CD14-positive monocyte (primary cell): ENCODE measurements around the gene AGBL2. TPM values are rescaled to one million over a fixed set of nuclear protein-coding genes. Genes with fewer than 3 reads are reported as not detected.

Source experiments
- DNase-seq, 3 donors: peaks; one replicate each; pipeline ENCODE4 v3.0.0-alpha.2; 2011 to 2022
- H2AFZ ChIP-seq: 2 replicates; pipeline ENCODE4 v1.6.0; 2012; ENCODE audit warnings: mild to moderate bottlenecking, low read depth, low read length, inconsistent platforms; ENCODE audit not compliant: insufficient read depth, poor library complexity, severe bottlenecking
- H3K27ac ChIP-seq, 2 donors: 1 replicate in 1 of 2; 2 replicates in 1 of 2; pipeline ENCODE4 v1.5.1; 2012 to 2013; ENCODE audit warnings: low read length in 2 of 2, control low read depth in 1 of 2, inconsistent platforms in 1 of 2, low read depth in 1 of 2, mild to moderate bottlenecking in 1 of 2
- H3K27me3 ChIP-seq, 2 donors: one replicate each; pipeline versions ENCODE4 v1.6.0 to v1.6.1; 2011 to 2013; ENCODE audit warnings: low read length in 2 of 2; ENCODE audit not compliant: control insufficient read depth in 2 of 2, insufficient read depth in 2 of 2
- H3K36me3 ChIP-seq, 2 donors: replicated peaks in 1 of 2; 1 replicate in 1 of 2; 2 replicates in 1 of 2; pipeline versions ENCODE4 v1.5.1 to v1.6.1; 2012 to 2013; ENCODE audit warnings: low read length in 2 of 2, control low read depth in 1 of 2, inconsistent platforms in 1 of 2, mild to moderate bottlenecking in 1 of 2; ENCODE audit not compliant: insufficient read depth in 2 of 2, control insufficient read depth in 1 of 2
- H3K4me1 ChIP-seq, 2 donors: 1 replicate in 1 of 2; 2 replicates in 1 of 2; pipeline versions ENCODE4 v1.5.1 to v1.6.1; 2012 to 2013; ENCODE audit warnings: low read length in 2 of 2, control low read depth in 1 of 2, inconsistent platforms in 1 of 2, mild to moderate bottlenecking in 1 of 2, moderate library complexity in 1 of 2; ENCODE audit not compliant: insufficient read depth in 2 of 2, control insufficient read depth in 1 of 2
- H3K4me2 ChIP-seq: replicated peaks from 2 replicates; pipeline ENCODE3; 2012; ENCODE audit warnings: low read length, moderate library complexity, mild to moderate bottlenecking; ENCODE audit not compliant: poor library complexity, severe bottlenecking; ENCODE audit errors: extremely low read depth
- H3K4me3 ChIP-seq, 3 experiments: fragments of 200-600 bp in 1 of 3; sonication (generic) in 1 of 3; replicated peaks in 1 of 3; 1 replicate in 2 of 3; 2 replicates in 1 of 3; pipeline ENCODE4 v1.5.1; 2011 to 2013; ENCODE audit warnings: low read length in 3 of 3, mild to moderate bottlenecking in 3 of 3, control low read depth in 2 of 3, low read depth in 2 of 3, inconsistent platforms in 1 of 3, moderate library complexity in 1 of 3
- H3K79me2 ChIP-seq: 2 replicates; pipeline ENCODE4 v1.6.0; 2012; ENCODE audit warnings: mild to moderate bottlenecking, control low read depth, inconsistent platforms, low read length, moderate library complexity; ENCODE audit not compliant: insufficient read depth
- H3K9ac ChIP-seq: 2 replicates; pipeline ENCODE4 v1.6.0; 2017; ENCODE audit warnings: low read length, mild to moderate bottlenecking; ENCODE audit not compliant: insufficient read depth, poor library complexity, severe bottlenecking
- H3K9me3 ChIP-seq, 2 donors: replicated peaks in 1 of 2; 1 replicate in 1 of 2; 2 replicates in 1 of 2; pipeline versions ENCODE4 v1.5.1 to v1.6.1; 2012 to 2013; ENCODE audit warnings: low read length in 2 of 2, control low read depth in 1 of 2; ENCODE audit not compliant: control insufficient read depth in 1 of 2, insufficient read depth in 1 of 2
- H4K20me1 ChIP-seq: 2 replicates; pipeline ENCODE4 v1.6.0; 2012; ENCODE audit warnings: mild to moderate bottlenecking, low read length, control low read depth, moderate library complexity; ENCODE audit not compliant: insufficient read depth
- H3K27ac Mint-ChIP-seq, 7 donors: one replicate each; pipeline ENCODE4 v1.8.0; 2020; ENCODE audit warnings: mild to moderate bottlenecking in 7 of 7, mixed read lengths in 7 of 7, moderate library complexity in 6 of 7, inconsistent platforms in 2 of 7
- H3K27me3 Mint-ChIP-seq, 3 donors: one replicate each; pipeline ENCODE4 v1.8.0; 2021 to 2022; ENCODE audit warnings: low read depth in 3 of 3, mild to moderate bottlenecking in 3 of 3, mixed read lengths in 3 of 3, moderate library complexity in 3 of 3, inconsistent platforms in 1 of 3
- H3K36me3 Mint-ChIP-seq, 2 donors: one replicate each; pipeline ENCODE4 v1.8.0; 2020; ENCODE audit warnings: mixed read lengths in 2 of 2, inconsistent platforms in 1 of 2, mild to moderate bottlenecking in 1 of 2
- H3K4me1 Mint-ChIP-seq: one replicate; pipeline ENCODE4 v1.8.0; 2020; ENCODE audit warnings: mild to moderate bottlenecking, mixed read lengths
- H3K4me3 Mint-ChIP-seq, 2 donors: one replicate each; pipeline ENCODE4 v1.8.0; 2020; ENCODE audit warnings: mild to moderate bottlenecking in 2 of 2, mixed read lengths in 2 of 2, moderate library complexity in 1 of 2
- H3K9me3 Mint-ChIP-seq, 7 donors: one replicate each; pipeline ENCODE4 v1.8.0; 2020 to 2022; ENCODE audit warnings: mixed read lengths in 7 of 7, mild to moderate bottlenecking in 6 of 7, moderate library complexity in 6 of 7, inconsistent platforms in 2 of 7
- CTCF ChIP-seq: fragments of 200-600 bp; IDR thresholded peaks from one replicate; pipeline ENCODE4 v1.8.0; 2022; ENCODE audit warnings: antibody characterized with exemption, mild to moderate bottlenecking
- WGBS: methylation state at CpG from one replicate; pipeline ENCODE4 v1.1.5; 2013; ENCODE audit warnings: missing lambda C conversion rate; ENCODE audit not compliant: insufficient coverage; 5-methylcytosine and 5-hydroxymethylcytosine counted together
- intact Hi-C, 2 donors: fragments of 100-400 bp; cut with micrococcal nuclease; formaldehyde crosslinking; loops; one replicate each; pipeline versions ENCODE4 v1.15.0 to v1.15.1; 2023
- polyA plus RNA-seq, 3 donors: library from polyadenylated mRNA; depleted of rRNA in 1 of 3; unstranded in 2 of 3; stranded (reverse) in 1 of 3; fragments of 300-500 nt in 2 of 3; fragments of >200 nt in 1 of 3; fragmentation: Illumina TruSeq in 2 of 3; gene quantifications; 1 replicate in 2 of 3; 2 replicates in 1 of 3; pipeline ENCODE4 v1.2.3, GENCODE V29; 2012 to 2021

Gene AGBL2
- polyA plus RNA-seq, 3 donors, result 0.93 TPM; not detected in 2

DNA sequence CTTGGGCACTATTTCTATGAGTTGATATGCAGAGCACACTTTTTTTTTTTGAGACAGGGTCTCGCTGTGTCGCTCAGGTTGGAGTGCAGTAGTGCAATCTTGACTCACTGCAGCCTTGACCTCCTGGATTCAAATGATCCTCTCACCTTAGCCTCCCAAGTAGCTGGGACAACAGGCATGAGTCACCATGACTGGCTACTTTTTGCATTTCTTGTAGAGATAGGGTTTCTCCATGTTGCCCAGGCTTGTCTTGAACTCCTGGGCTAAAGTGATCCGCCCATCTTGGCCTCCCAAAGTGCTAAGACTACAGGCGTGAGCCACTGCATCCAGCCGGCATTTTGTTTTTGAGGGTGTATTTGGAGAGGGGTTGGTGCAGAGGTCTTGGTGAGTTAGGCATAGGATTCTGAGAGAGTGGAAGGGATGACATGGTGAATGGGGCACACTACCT is 42.9 kb downstream of the AGBL2 start:
- no peak overlapping the region for H3K4me2 ChIP-seq
- no peak overlapping the region for H3K27ac ChIP-seq
- Mint-ChIP-seq H3K4me1 (no peaks in the 10 kb centered on the region), H3K36me3 (no peaks in the 10 kb centered on the region), H3K27ac (no peak overlapping the region), H3K27me3 (no peaks in the 10 kb centered on the region), H3K4me3 (no peak overlapping the region), H3K9me3 (peaks cover 0 to 3% (median 0%) of the 10 kb centered on the region in 7 donors)
- no peaks in the 10 kb centered on the region for H3K9me3 ChIP-seq
- H3K4me3 ChIP-seq, result no peak overlapping the region
- H3K79me2 ChIP-seq, result no peaks in the 10 kb centered on the region
- no peaks in the 10 kb centered on the region for H3K27me3 ChIP-seq
- no peak for TF ChIP-seq CTCF
- no peaks in the 10 kb centered on the region for H4K20me1 ChIP-seq
- no peak overlapping the region for H3K9ac ChIP-seq
- no peaks in the 10 kb centered on the region for H3K4me1 ChIP-seq
- intact Hi-C loops, result no loop called here
- WGBS, result 88% methylated on average over 3 of the region's 5 CpGs
- no peak for DNase-seq
- no peaks in the 10 kb centered on the region for H3K36me3 ChIP-seq
- no peak overlapping the region for H2AFZ ChIP-seq

DNA sequence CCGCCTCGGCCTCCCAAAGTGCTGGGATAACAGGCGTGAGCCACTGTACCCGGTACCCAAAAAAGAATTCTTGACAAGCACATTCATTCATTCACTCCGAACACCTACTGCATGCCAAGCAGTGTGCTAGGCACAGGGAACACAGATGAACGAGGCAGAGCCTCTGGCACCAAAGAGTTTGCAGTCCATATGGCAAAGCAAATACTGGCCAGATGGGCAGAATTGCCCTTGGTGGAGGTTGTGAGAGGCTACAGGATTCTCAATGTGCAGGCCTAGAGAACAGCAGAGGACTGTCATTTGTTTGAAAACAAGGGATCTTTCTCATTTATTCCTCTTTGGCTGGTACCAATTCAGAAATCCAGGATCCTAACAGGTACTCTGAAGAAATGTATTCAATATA is 45.3 kb downstream of the AGBL2 start:
- Histone ChIP-seq H3K27ac (no peak overlapping the region), H3K27me3 (no peaks in the 10 kb centered on the region), H3K36me3 (no peaks in the 10 kb centered on the region), H3K4me3 (no peak overlapping the region), H4K20me1 (no peaks in the 10 kb centered on the region), H3K9me3 (no peaks in the 10 kb centered on the region), H3K4me2 (no peak overlapping the region), H3K4me1 (peaks cover 3% of the 10 kb centered on the region in 2 donors), H3K79me2 (no peaks in the 10 kb centered on the region), H2AFZ (no peak overlapping the region), H3K9ac (no peak overlapping the region)
- H3K27me3 Mint-ChIP-seq, result no peaks in the 10 kb centered on the region
- no peak overlapping the region for H3K4me3 Mint-ChIP-seq
- no peak overlapping the region for H3K27ac Mint-ChIP-seq
- TF ChIP-seq CTCF, result no peak
- H3K4me1 Mint-ChIP-seq, result peaks cover 3% of the 10 kb centered on the region
- no peaks in the 10 kb centered on the region for H3K36me3 Mint-ChIP-seq
- peaks cover 0 to 3% (median 0%) of the 10 kb centered on the region in 7 donors for H3K9me3 Mint-ChIP-seq
- WGBS, result 98% methylated on average over 6 of the region's 6 CpGs
- intact Hi-C loops, result no loop called here
- no peak for DNase-seq
